Measurements from ENCODE around the gene NEGR1. TPM values are rescaled to one million over a fixed set of nuclear protein-coding genes. Genes with fewer than 3 reads are reported as not detected.

Gene NEGR1
- total and polyA plus RNA-seq, 9 of the 15 experiments (the other 6 are each of a cell fraction or from before 2014, with no cell fraction given): not detected

- no peak for TF ChIP-seq AFF1 (IDR thresholded peaks at IDR 0.05; ENCODE audit: low read depth in 1 of 2, partially characterized antibody in 2 of 2)
Observed at GRCh38 chr1:71522721-71523120, 759.6 kb downstream of the NEGR1 start (continued).

- no peaks in the 10 kb centered on the region for H3K27me3 ChIP-seq (ENCODE audit: control insufficient read depth in 2 of 2, insufficient read depth in 2 of 2, low read length in 2 of 2)
- ChIA-PET CTCF (ENCODE audit: low intra/inter-chr PET ratio) (no interaction called here), POLR2A (no interaction called here)
- H3K9me3 ChIP-seq (replicated peaks; ENCODE audit: control insufficient read depth, insufficient read depth, low read depth, low read length): no peaks in the 10 kb centered on the region; the same call in 1 of the 2 replicates
- no peaks in the 10 kb centered on the region for H4K20me1 ChIP-seq (replicated peaks; ENCODE audit: control insufficient read depth, insufficient read depth, low read length)
- H3K9ac ChIP-seq (ENCODE audit: insufficient read depth in 1 of 2, low read depth in 2 of 2, low read length in 2 of 2): no peak overlapping the region
- peak in 1 of 4 experiments; percentile 6 for DNase-seq (ENCODE audit: extremely low read depth in 1 of 4, low spot score in 3 of 4)
- H3K9me1 ChIP-seq (ENCODE audit: control insufficient read depth, insufficient read depth, low read length): no peaks in the 10 kb centered on the region
- no peaks in the 10 kb centered on the region for H3K36me3 ChIP-seq (ENCODE audit: control insufficient read depth, insufficient read depth, low read length)
- no peaks in the 10 kb centered on the region for H3K79me2 ChIP-seq (ENCODE audit: control insufficient read depth, insufficient read depth, low read length)
- ATAC-seq: no peak
- intact Hi-C loops (cut with micrococcal nuclease) (loop anchor here (5.0 kb wide), 1 partner anchor 429 kb away; no protein-coding TSS in a partner anchor), in situ Hi-C loops (cut with MboI) (no loop called here)
- FAIRE-seq: no peak
- H2AFZ ChIP-seq (ENCODE audit: low read depth, low read length): no peak overlapping the region
- no peak overlapping the region for H3K27ac ChIP-seq (ENCODE audit: extremely low read depth, low read depth, low read length)
- H3K4me2 ChIP-seq (ENCODE audit: insufficient read depth, low read length): no peak overlapping the region
- H3K4me1 ChIP-seq (replicated peaks in 1 of 2; ENCODE audit: control insufficient read depth in 2 of 2, insufficient read depth in 2 of 2, low read length in 2 of 2): no peaks in the 10 kb centered on the region
- BruUV-seq (replicated peaks): no TSS peak
- H3K4me3 ChIP-seq: no peak overlapping the region
- 13% methylated on average over 1 of the region's 1 CpG for WGBS (ENCODE audit: insufficient coverage, low coverage, missing lambda C conversion rate)
- TF ChIP-seq MEF2A (IDR thresholded peaks at IDR 0.05; ENCODE audit: control insufficient read depth, low read depth, low read length) (no peak), TAF9B (IDR thresholded peaks at IDR 0.05; ENCODE audit: partially characterized antibody) (no peak), RAD21 (CRISPR knock-in tag; conservative IDR thresholded peaks at IDR 0.05 in 1 of 2, IDR thresholded peaks at IDR 0.05 in 1 of 2) (peak; percentile 9 to 24; a peak in 1 of 4 replicates), ERF (CRISPR knock-in tag; IDR thresholded peaks at IDR 0.05) (no peak), CBFA2T2 (conservative IDR thresholded peaks at IDR 0.05) (no peak), NCOA4 (IDR thresholded peaks at IDR 0.05; ENCODE audit: partially characterized antibody) (no peak), CTCF (IDR thresholded peaks at IDR 0.05 in 2 of 3, conservative IDR thresholded peaks at IDR 0.05 in 1 of 3; ENCODE audit: insufficient read depth in 2 of 3, low read depth in 1 of 3, low read length in 3 of 3) (0 out of 6 replicates have a peak, but pooled peaks of 1 of the 3 experiments have one; percentile 13), HBP1 (CRISPR knock-in tag; IDR thresholded peaks at IDR 0.05) (no peak), HES1 (IDR thresholded peaks at IDR 0.05; ENCODE audit: low read depth) (no peak), TARDBP (IDR thresholded peaks at IDR 0.05) (no peak), POU5F1 (IDR thresholded peaks at IDR 0.05; ENCODE audit: borderline replicate concordance, low read depth, low read length, partially characterized antibody) (no peak)
Observed at GRCh38 chr1:71521655-71522264, 760.6 kb downstream of the NEGR1 start.
